Spleen (tissue), 11 donors: ENCODE measurements around the gene PARD3B. TPM values are rescaled to one million over a fixed set of nuclear protein-coding genes. Genes with fewer than 3 reads are reported as not detected.

Experiments used
- DNase-seq: peaks from one replicate; pipeline ENCODE4 v3.0.0-alpha.2; 2020
- H3K27ac ChIP-seq, 8 donors: fragments of 200-600 bp; sonication (generic) in 7 of 8; 1 replicate in 4 of 8; 2 replicates in 4 of 8; pipeline versions ENCODE4 v1.5.0 to v1.8.0; 2016 to 2021; ENCODE audit warnings: inconsistent platforms in 4 of 8, mild to moderate bottlenecking in 4 of 8, moderate library complexity in 1 of 8
- H3K27me3 ChIP-seq, 7 donors: fragments of 200-600 bp; sonication (generic) in 6 of 7; replicated peaks in 1 of 7; 1 replicate in 4 of 7; 2 replicates in 3 of 7; pipeline versions ENCODE4 v1.5.0 to v1.8.0; 2016 to 2021; ENCODE audit warnings: inconsistent platforms in 3 of 7, mild to moderate bottlenecking in 1 of 7
- H3K36me3 ChIP-seq, 6 donors: fragments of 200-600 bp; sonication (generic) in 5 of 6; 1 replicate in 4 of 6; 2 replicates in 2 of 6; pipeline versions ENCODE4 v1.5.0 to v1.8.0; 2016 to 2021; ENCODE audit warnings: inconsistent platforms in 2 of 6
- H3K4me1 ChIP-seq, 6 donors: fragments of 200-600 bp; sonication (generic) in 5 of 6; 1 replicate in 3 of 6; 2 replicates in 3 of 6; pipeline versions ENCODE4 v1.5.0 to v1.8.0; 2016 to 2021; ENCODE audit warnings: inconsistent platforms in 3 of 6
- H3K4me3 ChIP-seq, 8 donors: fragments of 200-600 bp; sonication (generic) in 7 of 8; 1 replicate in 4 of 8; 2 replicates in 4 of 8; pipeline versions ENCODE4 v1.5.0 to v1.8.0; 2016 to 2021; ENCODE audit warnings: inconsistent platforms in 4 of 8, mild to moderate bottlenecking in 4 of 8, moderate library complexity in 2 of 8
- H3K9me3 ChIP-seq, 8 donors: fragments of 200-600 bp; sonication (generic) in 7 of 8; 1 replicate in 4 of 8; 2 replicates in 4 of 8; pipeline versions ENCODE4 v1.5.0 to v1.8.0; 2016 to 2021; ENCODE audit warnings: inconsistent platforms in 4 of 8
- CTCF ChIP-seq, 11 experiments: fragments of 200-600 bp in 7 of 11; fragments of 450-650 bp in 4 of 11; sonication (generic) in 4 of 11; IDR thresholded peaks in 8 of 11; conservative IDR thresholded peaks in 3 of 11; 1 replicate in 7 of 11; 2 replicates in 4 of 11; pipeline versions ENCODE4 v1.4.0 to v1.8.0; 2016 to 2021; ENCODE audit warnings: antibody characterized with exemption in 11 of 11, inconsistent platforms in 4 of 11, mild to moderate bottlenecking in 1 of 11
- POLR2A ChIP-seq, 3 donors: fragments of 450-650 bp; IDR thresholded peaks; one replicate each; pipeline ENCODE4 v1.5.1; 2017; ENCODE audit warnings: antibody characterized with exemption in 3 of 3, mild to moderate bottlenecking in 1 of 3
- POLR2AphosphoS5 ChIP-seq, 3 donors: sonication (generic); formaldehyde crosslinking; IDR thresholded peaks; one replicate each; pipeline ENCODE4 v1.5.1; 2017; ENCODE audit warnings: antibody characterized with exemption in 3 of 3
- WGBS, 5 donors: extraction: QIAGEN DNeasy Blood & Tissue Kit in 3 of 5; methylation state at CpG; one replicate each; pipeline versions ENCODE4 v1.1.5 to v1.1.7; 2013 to 2018; 5-methylcytosine and 5-hydroxymethylcytosine counted together
- intact Hi-C: fragments of 100-400 bp; cut with DNase I; formaldehyde crosslinking; loops from one replicate; pipeline ENCODE4 v1.15.0; 2023; ENCODE audit warnings: low total_unique reads
- polyA plus RNA-seq, 3 donors: library from polyadenylated mRNA; stranded (reverse); fragments of 200-250 nt; gene quantifications; one replicate each; pipeline ENCODE4 v1.2.1, GENCODE V29; 2013
- total RNA-seq, 7 donors: library from RNA; depleted of rRNA in 3 of 7; stranded (reverse); fragments of >200 nt in 3 of 7; fragmentation: NEBNext Ultra II Directional in 4 of 7; extraction: Animal tissue kit (Norgen Biotek cat#: 25700) in 4 of 7; gene quantifications; one replicate each; pipeline versions ENCODE4 v1.1.0 to v1.2.1, GENCODE V29; 2016 to 2021
- donor health status: healthy with polysubstance abuse.
- donor health status: DM: no; HTN: no; CAD: no; lungs with moderate emphysema.
- donor health status: DM: no; HTN: no; CAD: no.
- donor health status: Bipolar disorder and iron deficiency.
- donor health status: healthy.
- donor health status: DM: no; HTN: no; CAD: no.
- donor health status: DM: yes; HTN: yes; CAD: no.

The PARD3B gene
- total and polyA plus RNA-seq, 10 donors = 0.85 to 27.8 (median 14.7) TPM

- Histone ChIP-seq H3K4me3 (peak overlapping the region in 2 of 8 donors; percentile 1 to 19), H3K27me3 (no peaks in the 10 kb centered on the region), H3K36me3 (no peaks in the 10 kb centered on the region), H3K4me1 (no peaks in the 10 kb centered on the region), H3K9me3 (no peaks in the 10 kb centered on the region), H3K27ac (no peak overlapping the region)
- no peak for DNase-seq
- 25 to 60% (median 36%) methylated on average over 1 of the region's 1 CpG for WGBS, 5 donors
- intact Hi-C loops = no loop called here
- TF ChIP-seq POLR2A (IDR thresholded peaks at IDR 0.05) (no peak), CTCF (IDR thresholded peaks at IDR 0.05 in 8 of 11, conservative IDR thresholded peaks at IDR 0.05 in 3 of 11) (no peak), POLR2AphosphoS5 (IDR thresholded peaks at IDR 0.05) (no peak)
Measured at GRCh38 chr2:204958371-204958770, 413.1 kb downstream of the PARD3B start.

GRCh38 chr2:204964414-204964813, 419.1 kb downstream of the PARD3B start:
- intact Hi-C loops = no loop called here
- 92 to 97% (median 95%) methylated on average over 3 of the region's 3 CpGs for WGBS, 5 donors
- no peaks in the 10 kb centered on the region for H3K36me3 ChIP-seq
- TF ChIP-seq POLR2AphosphoS5 (IDR thresholded peaks at IDR 0.05) (no peak), POLR2A (IDR thresholded peaks at IDR 0.05) (no peak), CTCF (IDR thresholded peaks at IDR 0.05 in 8 of 11, conservative IDR thresholded peaks at IDR 0.05 in 3 of 11) (no peak)
- no peak for DNase-seq
- no peak overlapping the region for H3K27ac ChIP-seq
- peaks cover 0 to 17% (median 7%) of the 10 kb centered on the region in 6 donors for H3K4me1 ChIP-seq
- no peak overlapping the region for H3K4me3 ChIP-seq
- no peaks in the 10 kb centered on the region for H3K27me3 ChIP-seq
- no peaks in the 10 kb centered on the region for H3K9me3 ChIP-seq

- H3K27ac ChIP-seq = no peak overlapping the region
- H3K4me3 ChIP-seq = no peak overlapping the region
- H3K4me1 ChIP-seq = peaks cover 0 to 17% (median 9%) of the 10 kb centered on the region in 6 donors
- no peaks in the 10 kb centered on the region for H3K9me3 ChIP-seq
- no peaks in the 10 kb centered on the region for H3K36me3 ChIP-seq
- TF ChIP-seq POLR2A (IDR thresholded peaks at IDR 0.05) (no peak), POLR2AphosphoS5 (IDR thresholded peaks at IDR 0.05) (no peak)
- intact Hi-C loops = no loop called here
- WGBS, 5 donors = 57 to 76% (median 68%) methylated on average over 5 of the region's 5 CpGs
- H3K27me3 ChIP-seq = no peaks in the 10 kb centered on the region
- DNase-seq = no peak
Measured at GRCh38 chr2:204966245-204966644, 421.0 kb downstream of the PARD3B start.

GRCh38 chr2:204967199-204967960, 422.1 kb downstream of the PARD3B start:
- no peaks in the 10 kb centered on the region for H3K27me3 ChIP-seq
- no peaks in the 10 kb centered on the region for H3K9me3 ChIP-seq
- no peak for DNase-seq
- H3K4me1 ChIP-seq = peaks cover 0 to 17% (median 10%) of the 10 kb centered on the region in 6 donors
- 11 to 23% (median 18%) methylated on average over 7 of the region's 7 CpGs for WGBS, 5 donors
- no peaks in the 10 kb centered on the region for H3K36me3 ChIP-seq
- H3K4me3 ChIP-seq = peak overlapping the region in 1 of 8 donors; percentile 4
- intact Hi-C loops = no loop called here
- TF ChIP-seq POLR2AphosphoS5 (IDR thresholded peaks at IDR 0.05) = peak in 1 of 3 donors; percentile 60
- no peak for TF ChIP-seq CTCF (IDR thresholded peaks at IDR 0.05 in 8 of 11, conservative IDR thresholded peaks at IDR 0.05 in 3 of 11)
- H3K27ac ChIP-seq = peak overlapping the region; percentile 41 to 79 (median 67)
